Daoy (cell line): ENCODE measurements around the gene SELENOV. TPM values are rescaled to one million over a fixed set of nuclear protein-coding genes. Genes with fewer than 3 reads are reported as not detected.
"Not testable (repeated sequence)": the region's sequence is repeated elsewhere in the genome, so short reads cannot be mapped to it uniquely, and the experiment has no call there.

Experiments used
- DNase-seq: peaks from one replicate; pipeline ENCODE4 v3.0.0-alpha.2; 2015; ENCODE audit warnings: low read depth
- total RNA-seq: library from RNA; depleted of rRNA; stranded (reverse); fragments of >200 nt; shearing (Covaris generic); gene quantifications from 2 replicates; pipeline ENCODE4 v1.2.3, GENCODE V29; 2014; rRNA removed

SELENOV gene
- total RNA-seq: 0.57 and 6.3 TPM in 2 replicates

- DNase-seq: peak; percentile 61
Measured at GRCh38 chr19:39514840-39515550, at the start of gene SELENOV. SELENOV (plus strand) TSS chr19:39515139; CDS start chr19:39515213, 74 bp downstream.

GRCh38 chr19:39465956-39466747 is 48.8 kb upstream of the SELENOV start:
- no peak for DNase-seq

GRCh38 chr19:39467941-39468340 is 47.0 kb upstream of the SELENOV start:
- no peak for DNase-seq

- no peak for DNase-seq
Measured at GRCh38 chr19:39469036-39469435, 45.9 kb upstream of the SELENOV start.

- DNase-seq: no peak
Measured at GRCh38 chr19:39469567-39469966, 45.4 kb upstream of the SELENOV start.

- no peak for DNase-seq
Measured at GRCh38 chr19:39470724-39471339, 44.1 kb upstream of the SELENOV start.

- DNase-seq: no peak
Measured at GRCh38 chr19:39471756-39472536, 43.0 kb upstream of the SELENOV start.

GRCh38 chr19:39472746-39473442 is 42.0 kb upstream of the SELENOV start:
- DNase-seq: no peak

- DNase-seq: no peak
Measured at GRCh38 chr19:39473443-39473960, 41.4 kb upstream of the SELENOV start.

- DNase-seq: peak; percentile 49
Measured at GRCh38 chr19:39474139-39474620, 40.8 kb upstream of the SELENOV start.

- no peak for DNase-seq
Measured at GRCh38 chr19:39475748-39476147, 39.2 kb upstream of the SELENOV start.

- DNase-seq: not testable (repeated sequence)
Measured at GRCh38 chr19:39479319-39479801, 35.6 kb upstream of the SELENOV start.

GRCh38 chr19:39479916-39480315 is 35.0 kb upstream of the SELENOV start:
- no peak for DNase-seq

- DNase-seq: peak; percentile 97
Measured at GRCh38 chr19:39480337-39481228, 34.4 kb upstream of the SELENOV start, which contains the start of gene TIMM50. TIMM50 (plus strand) TSS chr19:39480838; CDS start chr19:39480854, 16 bp downstream.

GRCh38 chr19:39481229-39481545 is 33.8 kb upstream of the SELENOV start:
- DNase-seq: no peak

- no peak for DNase-seq
Measured at GRCh38 chr19:39481676-39482075, 33.3 kb upstream of the SELENOV start.

- no peak for DNase-seq
Measured at GRCh38 chr19:39483141-39483540, 31.8 kb upstream of the SELENOV start.

GRCh38 chr19:39489756-39490155 is 25.2 kb upstream of the SELENOV start:
- DNase-seq: no peak

- no peak for DNase-seq
Measured at GRCh38 chr19:39492225-39492624, 22.7 kb upstream of the SELENOV start.

GRCh38 chr19:39492788-39493187 is 22.2 kb upstream of the SELENOV start:
- no peak for DNase-seq
